ENCODE measurements around the gene IGF2BP3. TPM values are rescaled to one million over a fixed set of nuclear protein-coding genes. Genes with fewer than 3 reads are reported as not detected.

Gene IGF2BP3
- total RNA-seq, 2 donors from 2014 or later = 0.48 to 0.51 TPM

DNA sequence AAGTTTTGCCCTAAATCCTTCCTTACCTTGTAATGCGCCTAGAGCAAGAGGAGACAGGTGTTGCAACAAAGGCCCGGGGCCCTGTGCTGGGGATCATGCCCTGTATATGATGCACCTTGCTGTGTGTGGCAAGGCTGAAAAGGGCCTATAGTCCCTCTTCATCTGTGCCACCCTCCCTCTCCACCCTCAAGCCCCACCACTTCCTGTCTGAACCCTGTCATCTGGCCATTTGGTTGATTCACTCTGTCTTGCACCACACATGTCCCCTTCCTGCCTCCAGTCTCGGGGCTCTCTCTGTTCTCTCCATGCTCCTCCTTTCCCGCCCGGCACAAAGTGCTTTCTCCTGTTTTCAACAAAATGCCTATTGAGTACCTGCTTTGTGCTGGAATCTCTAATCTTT, 182.7 kb downstream of the IGF2BP3 start:
- intact Hi-C loops (cut with DNase I) = no loop called here
- no peak for DNase-seq (ENCODE audit: low spot score)

DNA sequence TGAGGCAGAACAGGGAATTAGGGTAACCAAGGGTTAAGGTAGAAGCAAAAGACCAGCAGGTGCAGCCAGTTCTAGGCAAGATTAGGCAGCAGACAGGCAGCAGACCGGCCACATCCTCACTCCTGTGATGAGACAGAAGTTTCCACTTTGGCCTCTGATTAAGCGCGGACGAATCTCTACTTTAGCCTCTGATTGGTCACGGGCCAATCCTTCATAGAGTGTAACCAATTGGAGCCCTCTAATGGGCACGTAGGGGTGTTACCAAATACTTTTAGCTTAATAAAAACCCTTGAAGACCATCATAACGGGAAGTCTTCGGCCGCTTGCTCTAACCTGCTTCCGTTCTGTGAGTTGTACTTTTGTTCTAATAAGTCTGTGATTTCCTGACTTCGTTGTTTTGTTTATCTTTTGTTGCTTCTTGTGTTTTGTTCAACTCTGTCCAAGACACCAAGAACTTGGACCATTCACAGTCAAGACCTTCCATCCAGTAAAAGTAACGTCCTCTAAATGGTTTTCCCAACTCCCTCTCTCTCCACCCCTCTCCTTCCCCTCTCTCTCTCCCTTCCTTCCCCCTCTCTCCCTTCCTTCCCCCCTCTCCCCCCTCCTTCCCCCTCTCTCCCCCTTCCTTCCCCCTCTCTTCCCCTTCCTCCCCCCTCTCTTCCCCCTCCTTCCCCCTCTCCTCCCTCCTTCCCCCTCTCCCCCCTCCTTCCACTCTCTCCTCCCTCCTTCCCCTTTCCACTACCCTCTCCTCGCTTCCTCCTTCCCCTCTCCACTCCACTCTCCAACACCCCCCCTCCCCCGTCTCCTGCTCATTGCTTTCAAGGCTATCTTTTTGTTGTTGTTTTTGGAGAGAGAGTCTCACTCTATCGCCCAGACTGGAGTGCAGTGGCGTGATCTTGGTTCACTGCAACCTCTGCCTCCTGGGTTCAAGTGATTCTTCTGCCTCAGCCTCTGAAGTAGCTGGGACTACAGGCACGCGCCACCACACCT, 184.3 kb downstream of the IGF2BP3 start:
- no peak for DNase-seq (ENCODE audit: low spot score)
- intact Hi-C loops (cut with DNase I) = no loop called here

DNA sequence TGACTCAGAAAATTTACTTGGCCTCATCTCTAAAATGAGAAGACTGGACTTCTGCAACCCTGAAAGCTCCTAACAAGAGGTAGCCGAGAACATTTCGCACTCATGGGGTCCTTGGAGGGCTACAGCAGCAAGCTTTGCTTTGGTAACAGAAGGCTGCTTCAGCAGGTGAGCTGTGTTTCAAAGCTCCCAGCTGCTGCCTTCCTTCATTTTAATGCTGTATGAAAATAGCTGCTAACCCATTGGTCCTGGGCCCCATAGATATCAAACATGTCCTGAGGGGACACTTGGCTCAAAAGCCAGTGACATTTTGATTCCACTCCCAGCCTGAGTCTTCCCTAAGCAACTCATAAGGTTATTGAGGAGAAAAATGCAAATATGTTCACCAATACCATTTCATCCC, 185.4 kb downstream of the IGF2BP3 start:
- intact Hi-C loops (cut with DNase I) = no loop called here
- DNase-seq (ENCODE audit: low spot score) = no peak

DNA sequence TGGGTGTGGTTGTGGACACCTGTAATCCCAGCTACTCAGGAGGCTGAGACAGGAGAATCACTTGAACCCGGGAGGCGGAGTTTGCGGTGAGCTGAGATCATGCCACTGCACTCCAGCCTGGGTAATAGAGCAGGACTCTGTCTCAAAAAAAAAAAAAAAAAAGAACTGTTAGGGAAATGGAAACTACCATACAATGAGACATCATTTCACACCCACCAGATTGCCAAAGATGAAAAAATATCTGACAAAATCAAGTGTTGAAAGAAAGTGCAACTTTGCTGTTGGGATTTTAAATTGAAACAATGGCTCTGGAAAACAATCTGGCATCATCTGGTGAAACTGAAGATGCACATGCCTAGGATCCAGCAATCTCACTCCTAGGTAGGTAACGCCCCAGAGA, 187.2 kb downstream of the IGF2BP3 start:
- DNase-seq (ENCODE audit: low spot score) = no peak
- intact Hi-C loops (cut with DNase I) = no loop called here

DNA sequence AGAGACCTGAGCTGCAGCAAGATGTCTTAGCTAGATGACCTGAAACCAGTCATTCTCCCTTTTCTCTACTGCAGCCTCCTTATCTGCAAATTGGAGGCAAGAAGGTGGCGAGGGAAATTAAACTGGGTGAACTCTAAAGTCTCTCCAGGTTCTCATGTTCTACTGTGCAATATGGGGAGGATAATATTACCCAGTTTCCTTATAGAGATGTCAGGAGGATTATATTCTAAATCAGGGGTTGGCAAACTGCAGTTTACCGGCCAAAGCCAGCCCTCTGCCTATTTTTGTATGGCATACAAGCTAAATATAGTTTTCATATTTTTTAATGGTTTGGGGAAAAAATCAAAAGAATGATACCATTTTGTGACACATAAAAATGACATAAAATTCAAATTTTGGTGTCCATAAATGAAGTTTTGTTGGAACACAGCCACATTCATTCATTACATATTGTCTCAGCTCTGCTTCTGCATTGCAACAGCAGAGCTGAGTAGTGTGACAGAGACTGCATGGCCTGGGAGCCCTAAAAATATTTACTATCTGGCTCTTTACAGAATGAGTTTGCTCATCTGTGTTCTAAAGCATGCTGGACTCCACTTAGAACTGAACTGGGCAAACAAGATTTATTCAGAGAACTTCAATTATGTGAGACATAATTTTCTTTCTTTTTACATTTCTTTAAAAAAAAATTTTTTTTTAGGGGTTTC, 190.3 kb downstream of the IGF2BP3 start:
- intact Hi-C loops (cut with DNase I) = loop anchor here in 1 of 2 donors (10.0 kb wide), 1 partner anchor 95 kb away; the partner anchor contains the start of gene NUP42

DNA sequence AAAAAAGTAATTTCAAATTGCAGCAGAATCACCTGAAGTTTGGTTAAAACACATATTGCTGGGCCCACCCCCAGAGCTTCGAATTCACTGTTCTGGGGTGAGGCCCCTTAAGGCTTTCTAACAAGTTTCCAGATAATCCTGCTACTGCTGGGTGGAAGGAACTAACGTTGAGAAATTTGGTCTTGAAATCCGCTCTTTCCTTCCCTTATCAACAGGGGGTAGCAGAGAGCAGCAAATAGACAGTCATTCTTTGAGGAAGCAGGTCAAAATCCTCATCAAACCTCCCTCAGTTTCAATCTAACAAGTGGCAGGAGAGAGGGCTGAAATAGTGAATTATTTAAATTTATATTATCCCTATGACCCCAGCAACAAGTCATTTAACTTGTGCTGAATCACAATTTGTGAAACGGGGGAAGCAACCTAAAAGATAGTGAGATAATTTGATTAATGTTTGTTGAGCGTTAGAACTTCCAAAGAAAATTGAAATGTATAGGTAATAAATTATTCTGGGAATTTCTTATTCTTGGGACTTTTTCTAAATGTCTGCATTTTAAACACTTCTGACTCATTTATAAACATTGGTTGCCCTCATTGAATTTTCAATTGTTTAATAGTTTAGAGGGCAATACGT, 192.8 kb downstream of the IGF2BP3 start:
- intact Hi-C loops (cut with DNase I) = loop anchor here in 1 of 2 donors (10.0 kb wide), 1 partner anchor 93 kb away; the partner anchor contains the start of gene NUP42
- no peak for DNase-seq (ENCODE audit: low spot score)

More for the DNA sequence above, 190.3 kb downstream of the IGF2BP3 start:
- no peak for DNase-seq (ENCODE audit: low spot score)

DNA sequence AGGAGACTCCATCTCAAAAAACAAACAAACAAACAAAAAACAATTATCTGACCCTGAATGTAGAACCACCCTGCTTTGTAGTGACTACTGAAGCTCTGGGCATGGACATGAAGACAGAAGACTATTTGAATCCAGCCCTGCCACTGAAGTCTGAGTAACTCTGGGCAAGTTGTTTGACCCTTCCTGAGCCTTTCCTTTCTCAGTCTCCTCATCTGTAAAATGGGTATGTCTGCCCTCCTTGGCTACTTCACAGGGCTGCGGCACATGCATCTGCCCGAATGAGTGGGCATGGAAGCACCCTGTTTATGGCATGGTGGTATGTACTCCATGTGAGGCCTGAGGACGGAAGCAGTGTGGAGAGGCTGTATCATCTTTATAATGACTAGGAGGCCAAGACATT, 193.3 kb downstream of the IGF2BP3 start:
- DNase-seq (ENCODE audit: low spot score) = no peak
- intact Hi-C loops (cut with DNase I) = loop anchor here in 1 of 2 donors (10.0 kb wide), 1 partner anchor 92 kb away; the partner anchor contains the start of gene NUP42

DNA sequence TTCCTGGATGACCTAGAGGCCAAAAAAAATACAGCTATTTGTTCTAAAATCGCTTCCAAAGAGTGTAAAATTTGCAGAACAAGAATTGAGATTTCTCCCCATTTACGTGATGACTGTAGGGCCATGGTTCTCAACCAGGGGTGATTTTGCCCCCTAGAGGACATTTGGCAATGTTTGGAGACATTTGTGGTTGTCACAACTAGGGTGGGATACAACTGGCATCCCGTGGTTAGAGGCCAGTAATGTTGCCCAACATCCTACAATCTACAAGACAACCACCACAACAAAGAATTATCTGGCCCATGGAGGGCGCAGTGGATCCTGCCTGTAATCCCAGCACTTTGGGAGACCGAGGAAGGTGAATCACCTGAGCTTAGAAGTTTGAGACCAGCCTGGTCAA, 193.9 kb downstream of the IGF2BP3 start:
- DNase-seq (ENCODE audit: low spot score) = no peak
- intact Hi-C loops (cut with DNase I) = loop anchor here in 1 of 2 donors (10.0 kb wide), 1 partner anchor 92 kb away; the partner anchor contains the start of gene NUP42

DNA sequence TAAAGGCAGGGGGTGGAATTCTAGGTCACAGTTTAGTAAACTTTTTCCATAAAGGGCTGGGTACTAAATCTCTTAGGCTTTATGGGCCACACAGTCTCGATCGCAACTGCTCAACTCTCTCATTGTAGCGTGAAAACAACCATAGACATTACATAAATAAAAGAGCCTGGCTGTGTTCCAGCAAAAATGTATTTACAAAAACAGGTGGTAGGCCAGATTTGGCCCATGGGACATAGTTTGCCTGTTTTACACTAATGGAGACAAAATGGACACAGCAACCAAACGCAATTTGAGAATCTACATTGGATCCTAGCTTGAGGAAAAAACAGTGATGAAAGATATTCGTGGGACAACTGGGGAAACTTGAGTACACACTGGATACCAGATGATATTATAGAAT, 194.4 kb downstream of the IGF2BP3 start:
- no peak for DNase-seq (ENCODE audit: low spot score)
- intact Hi-C loops (cut with DNase I) = loop anchor here in 1 of 2 donors (10.0 kb wide), 1 partner anchor 91 kb away; the partner anchor contains the start of gene NUP42

DNA sequence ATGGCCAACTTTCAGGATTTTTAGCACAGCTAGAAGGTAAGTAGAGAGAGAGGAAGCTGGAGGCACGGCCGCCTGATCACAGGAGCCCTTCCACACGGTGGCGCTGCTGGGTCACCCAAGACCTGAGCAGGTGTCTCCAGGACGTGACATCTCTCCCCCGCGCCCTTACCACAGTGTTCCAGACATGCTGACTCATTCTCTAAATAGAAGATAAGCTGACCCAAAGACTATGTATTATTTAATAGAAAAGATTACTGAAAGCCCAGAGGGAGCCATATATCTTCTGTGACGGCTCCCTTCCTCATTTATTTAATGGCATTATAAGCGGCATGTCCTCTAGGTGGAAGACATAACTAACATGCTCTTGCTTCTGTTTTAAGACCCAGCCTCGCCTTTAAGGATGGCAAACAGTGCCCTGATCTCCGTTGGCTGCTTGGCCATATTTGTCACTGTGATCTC, 197.1 kb downstream of the IGF2BP3 start:
- intact Hi-C loops (cut with DNase I) = loop anchor here in 1 of 2 donors (10.0 kb wide), 1 partner anchor 88 kb away; the partner anchor contains the start of gene NUP42
- peak; percentile 93 for DNase-seq (ENCODE audit: low spot score)

DNA sequence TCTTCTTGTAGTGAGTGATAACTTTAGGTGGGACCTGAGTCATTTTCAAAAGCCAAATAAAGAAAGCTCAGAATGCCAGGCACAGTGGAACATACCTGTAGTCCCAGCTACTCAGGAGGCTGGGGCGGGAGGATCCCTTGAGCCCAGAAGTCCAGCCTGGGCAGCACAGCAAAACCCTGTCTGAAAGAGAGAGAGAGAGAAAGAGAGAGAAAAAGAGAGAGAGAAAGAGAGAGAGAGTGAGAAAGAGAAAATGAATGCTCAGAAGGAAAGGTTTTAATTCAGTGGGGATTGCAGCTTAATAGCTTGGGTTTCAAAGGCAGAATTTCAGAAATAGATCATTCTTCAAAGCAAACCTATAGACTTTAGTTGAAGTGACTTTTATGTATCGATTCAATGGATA, 198.0 kb downstream of the IGF2BP3 start:
- no peak for DNase-seq (ENCODE audit: low spot score)
- intact Hi-C loops (cut with DNase I) = loop anchor here in 1 of 2 donors (10.0 kb wide), 1 partner anchor 87 kb away; the partner anchor contains the start of gene NUP42

DNA sequence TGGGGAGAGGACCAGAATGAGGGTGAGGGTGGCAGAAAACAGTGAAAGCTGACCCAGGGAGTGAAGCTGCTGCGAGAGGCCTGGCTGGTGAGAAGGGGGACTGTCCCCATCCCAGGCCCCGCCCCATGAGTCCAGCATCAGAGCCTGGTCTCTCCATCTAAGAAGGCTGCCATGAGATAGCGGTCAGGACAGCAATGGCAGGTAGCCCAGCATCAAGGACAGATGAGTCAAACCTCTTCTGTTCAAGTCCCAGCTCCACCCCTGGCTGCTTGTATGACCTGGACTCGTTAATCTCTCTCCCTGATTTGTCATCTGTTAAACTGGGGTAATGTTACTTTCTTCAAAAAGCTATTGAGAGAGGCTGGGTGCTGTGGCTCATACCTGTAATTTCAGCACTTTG, 201.5 kb downstream of the IGF2BP3 start:
- intact Hi-C loops (cut with DNase I) = no loop called here
- DNase-seq (ENCODE audit: low spot score) = no peak

DNA sequence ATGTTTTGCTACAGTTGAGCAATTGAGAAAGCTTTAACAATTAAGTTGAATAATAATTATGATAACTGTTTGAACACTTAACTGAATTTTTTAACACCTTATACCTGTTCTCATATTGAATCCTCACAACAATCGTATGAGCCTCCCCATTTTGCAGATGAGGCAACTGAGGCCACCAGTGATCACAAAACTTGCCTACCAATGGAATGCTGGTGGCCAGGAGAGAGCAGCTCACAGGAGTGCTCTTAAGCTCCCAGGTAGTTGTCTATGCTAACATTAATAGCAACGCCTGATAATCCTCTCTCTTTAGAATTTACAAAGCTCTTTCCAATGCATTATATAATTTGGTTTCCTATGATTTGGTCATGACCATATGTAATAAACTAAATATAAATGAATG, 202.1 kb downstream of the IGF2BP3 start:
- DNase-seq (ENCODE audit: low spot score) = no peak
- intact Hi-C loops (cut with DNase I) = no loop called here

DNA sequence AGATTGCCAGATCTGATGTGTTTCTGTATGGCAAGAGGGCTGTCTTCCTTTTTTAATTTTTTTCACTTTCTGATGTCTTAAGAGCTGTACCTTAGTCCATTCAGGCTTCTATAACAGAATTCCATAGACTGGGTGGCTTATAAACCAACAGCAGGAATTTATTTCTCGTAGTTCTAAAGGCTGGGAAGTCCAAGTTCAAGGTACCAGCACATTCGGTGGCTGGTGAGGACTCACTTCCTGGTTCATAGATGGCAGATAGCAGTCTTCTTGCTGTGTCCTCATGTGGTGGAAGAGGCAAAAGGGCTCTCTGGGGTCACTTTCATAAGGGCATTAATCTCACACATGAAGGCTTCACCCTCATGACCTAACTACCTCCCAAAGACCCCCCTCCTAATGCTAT, 202.9 kb downstream of the IGF2BP3 start:
- intact Hi-C loops (cut with DNase I) = no loop called here
- no peak for DNase-seq (ENCODE audit: low spot score)

DNA sequence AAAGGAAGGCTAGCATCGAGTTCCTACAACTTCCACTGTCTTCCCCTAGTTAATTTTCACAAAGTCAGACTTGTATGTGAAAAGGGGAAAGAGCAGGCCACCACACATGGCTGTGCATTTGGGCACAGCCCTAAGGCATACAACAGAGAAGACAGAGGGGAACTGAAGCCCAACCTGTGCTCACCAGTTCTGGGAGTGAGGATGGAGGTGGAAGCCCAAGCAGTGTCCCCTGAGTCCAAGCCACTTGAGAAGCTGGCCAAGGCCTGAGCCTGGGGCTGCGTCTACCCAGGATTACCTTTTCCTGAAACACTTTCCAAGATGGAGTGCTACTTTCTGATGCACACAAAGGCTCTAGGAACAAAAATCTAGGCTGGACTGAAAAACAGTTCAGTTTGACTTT, 203.4 kb downstream of the IGF2BP3 start:
- intact Hi-C loops (cut with DNase I) = no loop called here

DNA sequence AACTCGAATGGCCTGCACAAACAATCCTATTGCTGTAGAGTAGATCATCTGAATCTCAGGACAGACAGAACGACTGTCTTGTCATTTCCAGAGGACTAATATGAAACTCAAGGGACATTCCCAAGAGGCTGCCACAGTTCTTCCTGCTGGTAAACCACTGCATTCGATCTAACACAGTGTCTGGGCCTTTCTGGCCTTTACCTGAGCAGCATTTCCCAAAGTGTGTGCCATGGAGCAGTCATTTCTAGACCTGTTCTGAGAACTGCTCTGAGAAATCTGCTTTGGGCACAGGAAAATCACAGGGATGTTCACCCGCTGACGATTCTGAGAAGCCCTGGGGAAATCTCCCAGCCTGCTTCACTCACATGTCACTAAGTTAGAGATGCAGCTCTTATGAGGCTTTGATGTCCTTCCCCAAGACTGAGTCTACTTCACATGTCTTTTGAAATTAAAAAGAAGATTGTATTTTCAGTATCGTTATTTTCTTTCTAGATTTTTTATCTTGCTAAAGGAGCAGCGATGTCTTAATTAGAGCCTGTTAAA, 205.3 kb downstream of the IGF2BP3 start:
- no peak for DNase-seq (ENCODE audit: low spot score)
- intact Hi-C loops (cut with DNase I) = no loop called here

More for the DNA sequence above, 203.4 kb downstream of the IGF2BP3 start:
- DNase-seq (ENCODE audit: low spot score) = no peak

DNA sequence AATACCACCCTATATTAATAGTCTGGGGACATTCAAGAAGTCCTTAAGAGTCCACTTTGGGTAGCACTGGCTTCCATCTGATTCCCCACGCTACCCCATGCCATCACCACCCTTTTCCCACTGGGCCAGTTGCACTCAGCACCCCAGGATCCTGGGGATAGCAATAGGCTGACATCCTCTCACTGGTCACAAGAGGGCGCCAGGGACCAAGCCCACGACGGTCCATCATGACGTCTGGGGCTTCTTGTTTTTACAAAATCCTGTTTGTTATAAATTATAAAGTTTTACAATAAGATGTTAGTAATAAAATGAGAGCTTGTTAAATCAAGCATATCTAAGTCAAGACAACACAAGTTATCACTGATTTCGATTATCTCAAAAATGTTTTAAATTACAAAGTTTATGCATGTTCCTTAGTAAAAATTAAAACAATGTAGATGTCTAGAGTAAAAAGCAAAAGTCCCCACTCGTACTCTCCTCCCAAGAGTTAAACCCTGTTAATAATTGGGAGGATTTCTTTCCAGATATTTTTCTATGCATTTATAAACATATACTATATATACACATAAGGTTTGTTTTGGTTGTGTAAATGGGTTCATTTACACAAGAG, 208.3 kb downstream of the IGF2BP3 start:
- peak; percentile 88 for DNase-seq (ENCODE audit: low spot score)
- intact Hi-C loops (cut with DNase I) = no loop called here

DNA sequence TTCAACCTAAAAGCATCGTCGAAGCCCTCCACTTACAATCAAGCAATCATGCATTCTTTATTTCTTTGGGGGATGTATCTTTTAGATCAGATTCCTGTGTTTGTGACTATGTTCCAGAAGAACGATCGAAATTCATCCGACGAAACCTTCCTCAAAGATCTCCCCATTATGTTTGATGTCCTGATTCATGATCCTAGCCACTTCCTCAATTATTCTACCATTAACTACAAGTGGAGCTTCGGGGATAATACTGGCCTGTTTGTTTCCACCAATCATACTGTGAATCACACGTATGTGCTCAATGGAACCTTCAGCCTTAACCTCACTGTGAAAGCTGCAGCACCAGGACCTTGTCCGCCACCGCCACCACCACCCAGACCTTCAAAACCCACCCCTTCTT, 209.9 kb downstream of the IGF2BP3 start:
- intact Hi-C loops (cut with DNase I) = no loop called here
- no peak for DNase-seq (ENCODE audit: low spot score)

All from posterior vena cava (tissue), 2 donors.